Measurements from ENCODE around the gene ARHGAP22.

Gene ARHGAP22

DNA sequence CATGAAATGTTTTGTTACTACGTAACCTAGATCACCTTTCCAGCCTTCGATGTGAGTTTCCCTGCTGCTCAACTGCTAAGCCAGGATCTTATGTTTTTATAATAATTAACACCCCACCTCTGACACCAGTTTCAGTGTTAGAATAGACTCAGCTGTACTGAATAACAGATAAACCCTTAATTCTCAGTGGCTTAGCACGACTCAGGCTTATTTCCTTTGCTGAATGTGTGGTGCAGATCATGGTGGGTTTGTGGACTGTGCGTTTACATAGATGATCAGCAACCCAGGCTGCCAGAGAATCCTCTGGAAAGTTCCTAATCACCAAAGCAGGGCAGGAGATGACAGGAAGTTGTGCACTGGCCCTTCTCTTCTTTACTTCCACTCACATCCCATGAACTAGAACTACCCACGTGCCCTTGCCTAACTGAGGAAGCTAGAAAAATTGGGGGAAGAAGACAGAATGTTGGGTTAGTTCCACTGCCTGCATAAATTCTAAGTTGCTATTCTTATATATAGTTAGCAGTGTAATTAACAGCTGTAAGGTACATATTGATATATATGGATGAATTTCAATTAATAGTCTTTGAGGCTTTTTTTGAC, 186.6 kb downstream of the ARHGAP22 start:
- no peak for DNase-seq (ENCODE audit: low read depth)

DNA sequence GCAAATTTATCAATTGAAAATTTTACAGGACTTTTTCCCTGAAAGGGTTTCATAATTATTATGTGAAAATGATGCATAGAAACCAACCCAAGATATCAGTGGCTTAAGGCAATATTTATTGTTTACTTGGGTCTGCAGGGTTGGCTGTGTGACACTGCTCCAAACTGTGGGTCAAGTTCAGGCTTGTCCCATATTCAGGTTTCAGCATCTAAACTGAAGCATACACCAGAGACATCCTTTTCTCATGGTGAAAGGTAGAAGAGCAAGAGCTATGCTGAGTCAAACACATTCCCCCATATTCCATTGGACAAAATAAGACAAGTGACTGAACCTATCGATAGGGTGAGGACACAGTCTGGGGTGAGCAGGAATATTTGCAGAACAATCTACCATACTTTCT, 187.5 kb downstream of the ARHGAP22 start:
- DNase-seq (ENCODE audit: low read depth): no peak

DNA sequence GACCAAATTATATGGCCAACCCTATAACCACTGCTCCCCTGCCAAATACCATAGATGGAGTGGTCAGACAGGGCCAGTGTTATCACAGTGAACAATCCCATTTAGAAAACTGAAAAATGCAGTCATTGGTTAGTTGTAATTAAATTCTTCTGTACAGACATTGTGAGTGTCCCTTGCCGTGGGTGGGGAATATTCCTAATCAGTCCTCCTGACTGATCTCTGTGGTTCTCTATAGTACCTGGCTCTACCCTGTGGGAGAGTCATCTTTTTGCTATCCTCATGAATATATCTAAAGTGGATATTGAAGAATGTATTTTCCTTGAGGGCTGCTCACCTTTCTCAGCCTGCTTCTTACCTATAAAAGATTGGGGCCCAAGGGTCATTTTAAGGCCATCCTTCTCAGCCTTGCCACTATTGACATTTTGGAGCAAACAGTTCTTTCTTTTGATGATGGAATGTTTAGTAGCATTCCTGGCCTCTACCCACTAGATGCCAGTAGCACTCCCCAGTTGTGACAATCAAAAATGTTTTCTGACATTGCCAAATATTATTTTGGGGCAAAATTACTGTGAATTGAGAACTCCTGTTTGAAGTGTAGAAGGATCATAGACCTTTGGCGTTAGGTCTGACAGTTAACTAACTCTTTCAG, 188.2 kb downstream of the ARHGAP22 start:
- no peak for DNase-seq (ENCODE audit: low read depth)

DNA sequence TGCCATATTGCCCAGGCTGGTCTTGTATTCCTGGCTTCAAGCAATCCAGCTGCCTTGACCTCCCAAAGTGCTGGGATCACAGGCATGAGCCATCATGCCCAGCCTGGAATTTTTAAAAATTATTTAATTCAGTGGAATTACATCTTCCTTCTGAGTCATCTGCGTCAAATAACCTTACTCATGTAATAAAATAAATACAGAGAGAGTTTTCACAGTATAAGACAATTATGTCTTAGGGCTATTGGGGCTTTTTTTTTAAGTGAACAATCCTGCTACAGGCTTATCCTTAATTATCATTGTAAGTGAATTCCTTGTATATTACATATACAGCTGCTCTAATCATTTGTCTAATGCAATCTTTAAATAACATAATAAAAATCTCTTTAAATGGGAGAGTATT, 190.1 kb downstream of the ARHGAP22 start:
- DNase-seq (ENCODE audit: low read depth): no peak

DNA sequence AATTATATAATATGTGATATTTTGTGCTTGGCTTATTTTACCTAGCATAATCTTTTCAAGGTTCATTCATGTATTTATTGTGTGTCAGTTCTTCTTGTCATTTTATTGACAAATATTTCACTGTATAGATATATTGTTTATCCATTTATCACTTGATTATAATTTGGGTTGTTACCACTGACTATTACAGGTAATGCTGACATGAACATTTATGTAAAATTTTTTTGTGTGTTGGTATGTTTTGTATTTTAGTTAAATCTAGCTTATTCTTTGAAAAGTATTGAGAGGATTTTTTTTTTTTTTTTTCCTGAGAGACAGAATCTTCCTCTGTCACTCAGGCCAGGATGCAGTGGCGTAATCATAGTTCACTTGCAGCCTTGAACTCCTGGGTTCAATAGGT, 190.7 kb downstream of the ARHGAP22 start:
- no peak for DNase-seq (ENCODE audit: low read depth)

DNA sequence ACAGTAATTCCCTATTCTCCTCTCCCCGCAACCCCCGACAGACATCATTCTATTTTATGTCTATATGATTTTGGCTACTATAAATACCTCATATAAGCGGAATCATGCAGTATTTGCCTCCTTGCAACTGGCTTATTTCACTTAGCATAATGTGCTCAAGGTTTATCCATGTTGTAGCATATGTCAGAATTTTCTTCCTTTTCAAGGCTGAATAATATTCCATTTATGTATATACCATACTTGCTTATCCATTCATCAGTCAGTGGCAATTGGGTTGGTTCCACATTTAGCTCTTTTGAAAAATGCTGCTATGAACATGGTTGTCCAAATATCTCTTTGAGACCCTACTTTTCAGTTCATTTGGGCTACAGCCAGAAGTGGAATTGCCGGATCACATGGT, 191.9 kb downstream of the ARHGAP22 start:
- DNase-seq (ENCODE audit: low read depth): no peak

DNA sequence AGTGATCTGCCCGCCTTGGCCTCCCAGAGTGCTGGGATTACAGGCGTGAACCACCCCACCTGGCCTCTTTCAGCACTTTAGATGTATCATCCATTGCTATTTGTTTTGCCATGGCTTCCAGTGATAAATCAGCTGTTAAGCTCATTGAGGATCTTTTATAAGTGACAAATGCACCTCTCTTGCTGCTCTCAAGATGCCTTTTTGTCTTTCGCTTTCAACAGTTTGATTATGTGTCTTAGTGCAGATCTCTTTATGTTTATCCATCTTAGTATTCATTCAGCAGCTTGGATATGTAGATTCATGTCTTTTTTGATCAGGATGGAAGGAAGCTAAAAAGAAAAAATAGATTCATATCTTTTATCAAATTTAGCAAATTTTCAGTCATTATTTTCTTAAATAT, 192.8 kb downstream of the ARHGAP22 start:
- no peak for DNase-seq (ENCODE audit: low read depth)

DNA sequence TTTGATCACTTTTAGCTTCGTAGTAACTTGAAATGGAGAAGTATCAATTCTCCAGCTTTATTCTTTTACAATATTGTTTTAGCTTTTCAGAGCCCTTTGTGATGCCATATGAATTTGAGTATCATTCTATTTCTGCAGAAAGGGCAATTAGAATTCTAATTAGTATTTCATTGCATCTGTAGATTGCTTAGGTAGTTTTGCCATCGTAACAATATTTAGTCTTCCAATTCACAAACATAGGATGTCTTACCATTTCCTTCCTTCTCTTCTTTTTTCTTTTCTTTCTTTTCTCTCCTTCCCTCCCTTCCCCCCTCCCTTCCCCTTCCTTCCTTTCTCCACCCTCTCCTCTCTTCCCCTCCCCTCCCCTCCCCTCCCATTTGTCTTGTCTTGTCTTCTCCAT, 193.4 kb downstream of the ARHGAP22 start:
- DNase-seq (ENCODE audit: low read depth): no peak

DNA sequence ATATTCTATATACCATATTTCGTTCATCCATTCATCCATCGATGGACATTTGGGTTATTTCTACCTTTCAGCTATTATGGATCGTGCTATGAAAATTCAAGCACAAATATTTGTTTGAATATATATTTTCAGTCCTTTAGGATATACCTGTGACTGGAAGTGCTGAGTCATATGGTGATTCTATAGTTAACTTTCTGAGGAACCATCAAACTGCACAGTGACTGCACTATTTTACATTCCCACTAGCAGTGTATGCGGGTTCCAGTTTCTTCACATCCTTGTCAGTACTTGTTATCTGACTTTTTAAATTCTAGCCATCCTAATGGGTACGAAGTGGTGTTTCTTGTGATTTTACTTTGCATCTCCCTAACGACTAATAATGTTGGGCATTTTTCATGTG, 194.4 kb downstream of the ARHGAP22 start:
- no peak for DNase-seq (ENCODE audit: low read depth)

DNA sequence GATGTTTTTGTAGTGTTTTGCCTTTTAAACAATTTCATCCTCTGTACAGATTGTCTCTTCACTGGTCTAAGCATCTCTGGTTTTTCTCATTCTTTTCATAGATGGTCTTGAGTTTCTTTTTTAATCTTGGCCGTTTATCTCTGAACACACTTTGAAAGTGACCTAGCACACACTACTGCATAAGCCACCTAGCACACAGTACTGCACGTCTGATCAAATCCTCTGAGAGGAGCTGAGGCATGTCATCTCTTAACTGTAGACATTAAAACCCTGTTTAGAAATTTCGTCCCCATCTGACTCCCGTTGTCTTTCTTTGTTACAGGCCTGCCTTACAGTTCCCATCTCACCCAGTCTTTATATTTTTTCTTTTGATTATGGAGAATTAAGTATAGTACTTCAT, 198.2 kb downstream of the ARHGAP22 start:
- DNase-seq (ENCODE audit: low read depth): no peak

DNA sequence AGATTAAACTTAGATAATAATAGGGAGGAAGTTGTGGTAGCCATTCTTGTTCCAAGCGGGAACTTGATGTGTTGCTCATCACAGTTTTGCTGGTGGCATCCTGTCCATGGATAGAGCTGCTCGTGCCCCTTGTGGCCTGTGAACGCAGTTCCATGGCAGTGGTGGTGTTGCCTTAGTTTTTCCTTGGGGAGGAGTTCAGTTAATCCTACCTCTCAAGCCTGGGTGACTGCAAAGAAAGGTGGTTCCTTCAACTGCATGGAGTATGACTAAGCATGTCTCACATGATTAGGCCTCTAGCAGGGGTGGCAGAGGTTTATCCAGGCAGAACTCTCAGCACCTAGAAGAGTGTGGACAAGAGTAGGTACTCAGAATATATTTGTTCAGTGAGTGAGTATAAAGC, 198.7 kb downstream of the ARHGAP22 start:
- no peak for DNase-seq (ENCODE audit: low read depth)

DNA sequence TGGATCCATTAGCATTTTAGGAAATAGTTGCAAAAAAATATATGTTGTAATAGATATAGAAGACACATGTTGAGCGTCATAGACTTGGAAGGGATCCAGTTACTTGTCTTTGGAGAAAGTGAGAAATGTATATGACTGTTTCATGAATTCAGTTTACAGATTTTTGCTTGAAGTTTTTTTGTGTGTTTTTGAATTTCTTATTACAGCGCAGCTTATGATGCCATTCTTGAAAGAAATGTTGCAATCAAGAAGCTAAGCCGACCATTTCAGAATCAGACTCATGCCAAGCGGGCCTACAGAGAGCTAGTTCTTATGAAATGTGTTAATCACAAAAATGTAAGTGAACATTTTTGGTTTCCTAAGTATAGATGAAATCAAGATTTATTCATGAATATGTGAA, 200.2 kb downstream of the ARHGAP22 start:
- no peak for DNase-seq (ENCODE audit: low read depth)

DNA sequence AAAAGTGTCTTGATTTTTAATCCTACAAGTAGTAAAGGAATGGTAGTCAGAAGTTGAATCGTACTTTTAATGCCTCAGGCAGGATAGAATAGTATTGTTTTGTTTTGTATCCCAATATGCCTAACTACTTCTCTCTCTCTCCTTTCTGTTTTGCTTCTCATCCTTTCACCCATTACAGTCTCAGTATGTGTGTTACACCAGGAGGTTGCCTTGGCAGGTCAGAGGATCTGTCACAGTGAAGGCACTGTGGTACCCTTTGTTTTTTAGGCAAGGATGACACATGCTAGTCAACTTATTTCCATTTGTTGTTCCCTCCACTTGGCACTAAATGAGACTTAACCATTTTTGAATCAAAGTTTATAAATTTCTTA, 204.0 kb downstream of the ARHGAP22 start:
- no peak for DNase-seq (ENCODE audit: low read depth)

DNA sequence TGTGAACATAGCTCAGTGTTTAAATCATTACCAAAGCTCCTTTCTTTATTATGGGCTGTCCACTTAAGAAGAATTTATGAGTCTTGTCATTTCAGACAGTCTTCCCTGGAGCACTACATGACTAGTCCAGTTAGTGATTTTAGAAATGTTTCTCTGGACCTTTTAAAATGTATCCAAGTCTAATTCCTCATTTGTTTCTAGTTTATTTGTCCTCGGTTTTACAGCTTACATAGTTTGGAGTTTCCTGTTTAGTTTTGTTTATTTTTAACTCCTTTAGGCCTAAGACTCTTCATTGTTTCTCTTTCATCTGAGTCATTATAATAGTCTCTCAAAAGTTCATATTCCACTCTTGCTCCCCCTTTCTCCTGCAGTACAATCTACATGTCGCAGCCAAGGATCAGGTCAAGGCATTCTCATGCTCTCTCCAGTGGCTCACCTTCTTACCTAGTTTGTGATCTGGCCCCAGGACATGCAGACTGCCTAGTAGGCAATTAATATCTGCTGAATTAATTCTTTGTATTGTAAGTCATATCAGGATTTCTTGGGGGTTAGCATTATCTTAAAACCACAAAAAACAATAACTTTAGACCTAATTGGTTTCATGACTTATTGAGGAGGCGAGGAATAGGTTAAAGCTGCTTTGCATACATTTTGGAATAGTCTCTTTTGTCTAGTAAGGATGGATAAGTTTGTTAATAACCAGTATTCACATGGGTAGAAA, 204.6 kb downstream of the ARHGAP22 start:
- no peak for DNase-seq (ENCODE audit: low read depth)

DNA sequence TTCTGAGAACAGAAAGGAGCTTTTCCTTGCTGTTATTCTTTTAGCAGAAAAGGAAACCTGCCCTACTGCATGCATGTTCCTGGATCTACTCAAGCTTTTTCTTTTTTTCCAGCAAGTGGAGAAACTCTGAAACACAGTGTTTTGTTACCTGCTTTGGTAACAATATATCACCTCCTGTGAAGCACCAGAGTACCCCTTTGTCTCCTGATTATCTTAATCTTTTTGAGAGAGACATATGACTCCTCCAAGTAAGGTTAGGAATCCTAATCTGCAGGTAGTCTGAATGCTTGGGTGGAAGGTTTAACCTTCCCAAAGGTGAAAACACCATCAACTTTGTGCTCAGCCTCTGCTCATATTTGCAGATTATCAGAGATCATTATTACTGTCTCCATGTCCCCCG, 205.3 kb downstream of the ARHGAP22 start:
- DNase-seq (ENCODE audit: low read depth): no peak

DNA sequence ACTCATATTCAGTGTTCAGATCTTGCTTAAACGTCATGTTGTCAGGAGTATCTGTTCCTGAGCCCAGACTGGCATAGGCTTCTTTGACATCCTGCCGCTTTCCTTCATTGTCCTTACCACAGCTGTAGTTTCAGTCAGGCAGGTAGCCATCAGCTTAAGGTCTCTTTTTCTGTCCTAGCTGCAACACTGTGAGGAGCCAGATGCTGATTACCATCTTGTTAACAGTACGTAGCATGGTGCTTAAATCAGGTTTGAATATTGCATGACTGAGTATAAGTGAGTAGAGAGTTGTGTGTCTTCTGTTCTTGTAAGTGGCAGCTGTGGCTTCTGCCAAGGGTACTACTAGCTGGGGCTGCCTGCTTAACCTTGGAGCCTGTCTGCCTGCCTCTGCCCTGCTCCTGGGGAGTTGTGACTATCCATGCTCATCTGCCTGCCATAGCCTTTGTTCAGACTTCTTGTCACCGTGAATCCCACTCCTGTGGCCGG, 205.8 kb downstream of the ARHGAP22 start:
- DNase-seq (ENCODE audit: low read depth): no peak

DNA sequence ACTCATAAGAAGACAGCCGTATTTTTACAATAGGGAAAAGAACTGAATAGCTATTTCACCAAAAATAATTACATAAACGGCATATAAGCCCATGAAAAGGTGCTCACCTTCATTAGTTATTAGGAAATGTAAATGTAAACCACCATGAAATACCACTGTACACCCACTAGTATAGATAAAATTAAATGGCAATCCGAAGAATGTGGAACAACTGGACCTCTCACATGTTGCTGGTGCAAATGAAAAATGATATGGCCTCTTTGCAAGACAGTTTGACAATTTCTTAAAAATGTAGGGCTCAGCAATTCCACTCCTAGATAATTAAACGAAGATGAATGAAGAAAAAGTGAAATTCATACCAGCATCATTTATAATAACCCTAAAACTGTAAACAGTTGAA, 206.6 kb downstream of the ARHGAP22 start:
- DNase-seq (ENCODE audit: low read depth): no peak
